ENCODE data around the gene GGT6. TPM values are rescaled to one million over a fixed set of nuclear protein-coding genes. Genes with fewer than 3 reads are reported as not detected.

Gene GGT6
- polyA plus RNA-seq, 1 experiment, result not detected

- Histone ChIP-seq H3K4me3 (ENCODE audit: low read depth, low read length) (no peak overlapping the region), H3K27me3 (ENCODE audit: control insufficient read depth, insufficient read depth, low read length) (no peaks in the 10 kb centered on the region), H3K36me3 (ENCODE audit: control insufficient read depth, insufficient read depth, low read length) (peaks cover 51% of the 10 kb centered on the region)
- POLR2A ChIA-PET, result no interaction called here
- TF ChIP-seq CTCF (IDR thresholded peaks at IDR 0.05; ENCODE audit: insufficient read depth, low read depth, low read length), result no peak
- CTCF ChIA-PET, result interaction anchor here (1.0 kb wide), 1 partner anchor 20 kb away, joined by 3 read pairs; no protein-coding TSS in a partner anchor
- no peak for DNase-seq (ENCODE audit: low read depth)
Measured at GRCh38 chr17:4545217-4545951, 15.0 kb downstream of the GGT6 start.

- peaks cover 55% of the 10 kb centered on the region for H3K36me3 ChIP-seq (ENCODE audit: control insufficient read depth, insufficient read depth, low read length)
- no peaks in the 10 kb centered on the region for H3K27me3 ChIP-seq (ENCODE audit: control insufficient read depth, insufficient read depth, low read length)
- H3K4me3 ChIP-seq (ENCODE audit: low read depth, low read length), result no peak overlapping the region
- DNase-seq (ENCODE audit: low read depth), result no peak
- ChIA-PET POLR2A (no interaction called here), CTCF (interaction anchor here (1.0 kb wide), 1 partner anchor 20 kb away, joined by 3 read pairs; no protein-coding TSS in a partner anchor)
- TF ChIP-seq CTCF (IDR thresholded peaks at IDR 0.05; ENCODE audit: insufficient read depth, low read depth, low read length), result no peak
Measured at GRCh38 chr17:4544951-4545216, 15.5 kb downstream of the GGT6 start.

GRCh38 chr17:4544135-4544950 is 16.0 kb downstream of the GGT6 start:
- peaks cover 55% of the 10 kb centered on the region for H3K36me3 ChIP-seq (ENCODE audit: control insufficient read depth, insufficient read depth, low read length)
- ChIA-PET POLR2A (no interaction called here), CTCF (interaction anchor here (0.7 kb wide), 1 partner anchor 16 kb away, joined by 3 read pairs; the partner anchor contains the start of gene GGT6)

GRCh38 chr17:4543557-4544026 is 16.8 kb downstream of the GGT6 start:
- TF ChIP-seq CTCF (IDR thresholded peaks at IDR 0.05; ENCODE audit: insufficient read depth, low read depth, low read length), result no peak
- H3K36me3 ChIP-seq (ENCODE audit: control insufficient read depth, insufficient read depth, low read length), result peaks cover 51% of the 10 kb centered on the region
- no peak overlapping the region for H3K4me3 ChIP-seq (ENCODE audit: low read depth, low read length)
- no peak for DNase-seq (ENCODE audit: low read depth)
- POLR2A ChIA-PET, result no interaction called here
- CTCF ChIA-PET, result interaction anchor here (0.6 to 0.7 kb wide), 2 partner anchors 17 to 682 kb away, joined by 3 read pairs; partner anchors contain the start of gene GGT6
- H3K27me3 ChIP-seq (ENCODE audit: control insufficient read depth, insufficient read depth, low read length), result no peaks in the 10 kb centered on the region

More at GRCh38 chr17:4544135-4544950, 16.0 kb downstream of the GGT6 start:
- Histone ChIP-seq H3K4me3 (ENCODE audit: low read depth, low read length) (no peak overlapping the region), H3K27me3 (ENCODE audit: control insufficient read depth, insufficient read depth, low read length) (no peaks in the 10 kb centered on the region)
- no peak for TF ChIP-seq CTCF (IDR thresholded peaks at IDR 0.05; ENCODE audit: insufficient read depth, low read depth, low read length)
- DNase-seq (ENCODE audit: low read depth), result no peak

GRCh38 chr17:4542726-4543191 is 17.6 kb downstream of the GGT6 start:
- H3K4me3 ChIP-seq (ENCODE audit: low read depth, low read length), result no peak overlapping the region
- CTCF ChIA-PET, result interaction anchor here (0.6 kb wide), 1 partner anchor 681 kb away, joined by 3 read pairs; no protein-coding TSS in a partner anchor
- DNase-seq (ENCODE audit: low read depth), result no peak
- H3K36me3 ChIP-seq (ENCODE audit: control insufficient read depth, insufficient read depth, low read length), result peaks cover 48% of the 10 kb centered on the region
- POLR2A ChIA-PET, result no interaction called here
- H3K27me3 ChIP-seq (ENCODE audit: control insufficient read depth, insufficient read depth, low read length), result no peaks in the 10 kb centered on the region
- no peak for TF ChIP-seq CTCF (IDR thresholded peaks at IDR 0.05; ENCODE audit: insufficient read depth, low read depth, low read length)
